Measurements from ENCODE around the gene KLHL30. TPM values are rescaled to one million over a fixed set of nuclear protein-coding genes. Genes with fewer than 3 reads are reported as not detected.

KLHL30 gene
- total RNA-seq, 2 experiments from 2014 or later = 0.09 to 1.9 TPM

DNA sequence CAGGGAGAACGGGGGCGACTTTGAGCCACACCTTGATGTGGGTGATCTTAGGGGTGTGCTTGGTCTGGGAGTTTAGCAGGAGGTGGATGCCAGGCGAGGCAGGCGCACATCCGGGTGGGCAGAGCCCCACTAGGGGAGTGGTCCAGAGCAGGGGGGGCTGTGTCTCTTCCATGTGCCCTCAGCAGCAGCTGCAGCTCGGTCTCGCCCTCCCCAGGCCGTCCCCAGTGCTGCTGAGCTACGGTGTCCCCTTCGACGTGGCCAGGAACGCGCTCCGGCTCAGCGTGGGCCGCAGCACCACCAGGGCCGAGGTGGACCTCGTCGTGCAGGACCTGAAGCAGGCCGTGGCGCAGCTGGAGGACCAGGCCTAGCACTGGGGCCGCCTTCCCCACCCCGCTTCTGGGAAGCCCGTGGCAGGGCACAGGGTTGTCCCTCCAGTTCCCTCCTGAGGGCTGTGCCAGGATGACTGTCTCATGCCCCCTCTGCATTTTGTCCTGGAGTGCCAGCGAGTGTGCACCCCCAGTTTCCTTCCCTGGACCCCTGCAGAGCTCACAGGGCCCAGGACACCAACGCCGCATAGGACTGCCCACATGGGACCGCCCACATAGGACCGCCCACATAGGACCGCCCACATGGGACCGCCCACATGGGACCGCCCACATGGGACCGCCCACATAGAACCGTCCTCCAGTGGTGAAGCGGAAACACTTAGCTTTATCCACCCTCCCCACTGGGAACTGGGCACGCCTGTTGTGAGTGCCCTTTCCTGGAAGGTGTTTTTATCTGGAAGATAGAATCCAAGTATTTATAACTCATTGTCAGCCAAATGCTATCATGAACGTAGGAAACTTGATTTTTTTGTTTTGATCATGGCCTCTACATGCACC is 40.2 kb upstream of the KLHL30 start:
- POLR2A ChIA-PET = interaction anchor here (0.5 to 2.7 kb wide), 10 partner anchors 8 to 422 kb away, joined by 3 to 16 read pairs (median 3); partner anchors contain the start of gene SCLY
- no TSS peak for BruUV-seq (replicated peaks)
- H2AFZ ChIP-seq (ENCODE audit: low read length) = peak overlapping the region; percentile 1; the same call in 1 of the 2 replicates

DNA sequence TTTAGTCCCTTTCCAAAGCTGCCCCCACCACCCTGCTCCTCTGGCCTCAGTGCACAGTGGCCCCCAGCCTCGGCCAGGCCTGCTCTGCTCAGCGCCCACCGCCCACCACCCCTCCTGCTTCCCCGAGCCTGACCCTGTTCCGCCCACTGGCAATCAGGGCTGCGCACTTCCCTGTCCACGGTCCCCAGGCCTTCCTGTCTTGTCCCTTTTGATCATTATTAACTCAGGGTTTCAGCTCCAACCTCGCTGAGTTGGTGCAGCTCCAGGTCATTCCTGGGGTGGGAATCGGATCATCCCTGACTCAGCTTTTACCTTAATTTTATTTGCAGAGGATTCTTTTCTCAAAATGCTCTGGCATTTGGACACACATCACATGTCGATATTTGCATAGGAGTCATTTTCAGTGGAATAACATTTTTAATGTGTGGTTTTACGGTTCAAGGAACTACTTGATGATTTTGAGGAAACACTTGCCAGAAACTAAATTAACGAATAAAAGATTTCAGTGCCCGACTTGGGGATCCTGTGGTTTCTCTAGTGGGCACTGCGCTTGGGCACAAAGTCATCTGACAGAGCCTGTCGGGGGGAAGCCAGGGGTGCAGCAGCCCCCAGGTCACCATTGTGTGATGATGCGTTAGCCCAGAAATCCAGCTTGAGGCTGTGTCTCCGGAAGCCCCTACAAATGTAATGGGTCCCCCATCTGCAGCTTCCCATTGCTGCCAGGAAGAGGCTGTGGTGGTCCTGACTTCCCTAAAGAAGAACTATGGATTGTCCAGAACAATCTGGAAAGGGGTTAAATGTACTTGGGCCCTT is 39.4 kb upstream of the KLHL30 start:
- no peaks in the 10 kb centered on the region for H3K79me2 ChIP-seq (ENCODE audit: insufficient read depth, low read depth, low read length)
- no peaks in the 10 kb centered on the region for H3K9me3 ChIP-seq (ENCODE audit: low read length)
- no peak for TF ChIP-seq EZH2phosphoT487 (IDR thresholded peaks at IDR 0.05; ENCODE audit: borderline replicate concordance, low read depth, low read length)
- TF ChIP-seq CTCF (conservative IDR thresholded peaks at IDR 0.05; ENCODE audit: low read length) = no peak
- peak overlapping the region; percentile 54 for H3K4me2 ChIP-seq (ENCODE audit: low read length)
- H3K4me3 ChIP-seq (ENCODE audit: low read depth, low read length, poor library complexity, severe bottlenecking) = peak overlapping the region; percentile 18
- H3K9me2 ChIP-seq (ENCODE audit: insufficient read depth, low read length) = no peaks in the 10 kb centered on the region
- CTCF ChIA-PET (ENCODE audit: unreplicated experiment) = interaction anchor here (0.6 to 1.2 kb wide), 4 partner anchors 8 to 27 kb away, joined by 3 to 5 read pairs (median 4); no protein-coding TSS in a partner anchor
- DNase-seq (ENCODE audit: low spot score) = no peak
- TSS peak; percentile 80 for BruUV-seq (replicated peaks)
- H3K36me3 ChIP-seq (ENCODE audit: insufficient read depth, low read length) = no peaks in the 10 kb centered on the region
- POLR2A ChIA-PET = interaction anchor here (0.5 to 2.7 kb wide), 10 partner anchors 9 to 423 kb away, joined by 3 to 16 read pairs (median 3); partner anchors contain the start of gene SCLY
- H2AFZ ChIP-seq (ENCODE audit: low read length) = peak overlapping the region; percentile 1; the same call in 1 of the 2 replicates
- H3K4me1 ChIP-seq (ENCODE audit: insufficient read depth, low read length, poor library complexity, severe bottlenecking) = peaks cover 12% of the 10 kb centered on the region
- intact Hi-C loops (cut with micrococcal nuclease; ENCODE audit: unreplicated experiment) = no loop called here
- H3K27ac ChIP-seq (ENCODE audit: low read depth, low read length, poor library complexity, severe bottlenecking) = peak overlapping the region; percentile 6
- no peaks in the 10 kb centered on the region for H4K20me1 ChIP-seq (ENCODE audit: insufficient read depth, low read length)

More for the DNA sequence above, 40.2 kb upstream of the KLHL30 start:
- H3K4me2 ChIP-seq (ENCODE audit: low read length) = peak overlapping the region; percentile 54
- peak overlapping the region; percentile 6 for H3K27ac ChIP-seq (ENCODE audit: low read depth, low read length, poor library complexity, severe bottlenecking)
- no peaks in the 10 kb centered on the region for H3K79me2 ChIP-seq (ENCODE audit: insufficient read depth, low read depth, low read length)
- H3K9me3 ChIP-seq (ENCODE audit: low read length) = no peaks in the 10 kb centered on the region
- CTCF ChIA-PET (ENCODE audit: unreplicated experiment) = interaction anchor here (0.6 to 1.2 kb wide), 7 partner anchors 9 to 190 kb away, joined by 3 to 6 read pairs (median 4); partner anchors contain the start of gene PER2
- no peaks in the 10 kb centered on the region for H3K9me2 ChIP-seq (ENCODE audit: insufficient read depth, low read length)
- peak overlapping the region; percentile 18 for H3K4me3 ChIP-seq (ENCODE audit: low read depth, low read length, poor library complexity, severe bottlenecking)
- TF ChIP-seq CTCF (conservative IDR thresholded peaks at IDR 0.05; ENCODE audit: low read length) = no peak
- TF ChIP-seq EZH2phosphoT487 (IDR thresholded peaks at IDR 0.05; ENCODE audit: borderline replicate concordance, low read depth, low read length) = no peak
- DNase-seq (ENCODE audit: low spot score) = peak; percentile 88
- intact Hi-C loops (cut with micrococcal nuclease; ENCODE audit: unreplicated experiment) = no loop called here
- no peaks in the 10 kb centered on the region for H3K36me3 ChIP-seq (ENCODE audit: insufficient read depth, low read length)
- H4K20me1 ChIP-seq (ENCODE audit: insufficient read depth, low read length) = no peaks in the 10 kb centered on the region
- H3K4me1 ChIP-seq (ENCODE audit: insufficient read depth, low read length, poor library complexity, severe bottlenecking) = peaks cover 12% of the 10 kb centered on the region
